Lower leg skin (tissue), 4 donors: Measurements from ENCODE around the gene FAM32A. TPM values are rescaled to one million over a fixed set of nuclear protein-coding genes. Genes with fewer than 3 reads are reported as not detected.

Experiments used
- DNase-seq, 2 donors: peaks; one replicate each; pipeline ENCODE4 v3.0.0-alpha.2; 2019; ENCODE audit warnings: low spot score in 2 of 2
- H3K4me3 ChIP-seq: fragments of 200-600 bp; sonication (generic); 2 replicates; pipeline ENCODE4 v1.5.1; 2017; ENCODE audit warnings: mild to moderate bottlenecking, low read depth; ENCODE audit not compliant: poor library complexity, severe bottlenecking
- CTCF ChIP-seq, 3 donors: fragments of 450-650 bp; IDR thresholded peaks; one replicate each; pipeline ENCODE4 v1.5.1; 2016; ENCODE audit warnings: antibody characterized with exemption in 3 of 3, mild to moderate bottlenecking in 3 of 3, moderate library complexity in 2 of 3
- POLR2A ChIP-seq, 2 donors: fragments of 450-650 bp; IDR thresholded peaks; one replicate each; pipeline ENCODE4 v1.6.1; 2016 to 2017; ENCODE audit warnings: antibody characterized with exemption in 2 of 2, mild to moderate bottlenecking in 1 of 2, moderate library complexity in 1 of 2
- WGBS, 2 donors: methylation state at CpG; one replicate each; pipeline ENCODE4 v1.1.5; 2018; 5-methylcytosine and 5-hydroxymethylcytosine counted together
- intact Hi-C: fragments of 100-400 bp; cut with DNase I; formaldehyde crosslinking; loops from one replicate; pipeline ENCODE4 v1.15.0; 2023; ENCODE audit warnings: low total_unique reads
- total RNA-seq, 4 donors: library from RNA; depleted of rRNA; stranded (reverse); fragments of >200 nt; gene quantifications; one replicate each; pipeline ENCODE4 v1.1.0, GENCODE V29; 2016

FAM32A gene
- total RNA-seq, 4 donors from 2014 or later: 95.3 to 114 (median 105) TPM

- DNase-seq: peak in 1 of 2 donors; percentile 75
- TF ChIP-seq CTCF (IDR thresholded peaks at IDR 0.05) (no peak), POLR2A (IDR thresholded peaks at IDR 0.05) (no peak)
- no peak overlapping the region for H3K4me3 ChIP-seq
- intact Hi-C loops: no loop called here
- WGBS, 2 donors: 94% methylated on average over 17 to 21 of the region's 21 CpGs
Measured at GRCh38 chr19:16227837-16228636, 42.8 kb downstream of the FAM32A start.

GRCh38 chr19:16228637-16229321, 43.6 kb downstream of the FAM32A start:
- 89 to 91% methylated on average over 21 of the region's 21 CpGs for WGBS, 2 donors
- intact Hi-C loops: no loop called here
- no peak overlapping the region for H3K4me3 ChIP-seq
- TF ChIP-seq POLR2A (IDR thresholded peaks at IDR 0.05) (no peak), CTCF (IDR thresholded peaks at IDR 0.05) (no peak)
- DNase-seq: peak in 1 of 2 donors; percentile 83

- peak in 1 of 2 donors; percentile 79 for DNase-seq
- no peak overlapping the region for H3K4me3 ChIP-seq
- intact Hi-C loops: no loop called here
- WGBS, 2 donors: 77 to 90% methylated on average over 8 to 9 of the region's 9 CpGs
- TF ChIP-seq CTCF (IDR thresholded peaks at IDR 0.05) (no peak), POLR2A (IDR thresholded peaks at IDR 0.05) (no peak)
Measured at GRCh38 chr19:16229322-16229641, 44.1 kb downstream of the FAM32A start.

GRCh38 chr19:16232127-16232526, 46.9 kb downstream of the FAM32A start:
- intact Hi-C loops: no loop called here
- WGBS, 2 donors: 94 to 95% methylated on average over 16 of the region's 16 CpGs
- H3K4me3 ChIP-seq: no peak overlapping the region
- TF ChIP-seq CTCF (IDR thresholded peaks at IDR 0.05): no peak
- DNase-seq: peak in 1 of 2 donors; percentile 56

- TF ChIP-seq CTCF (IDR thresholded peaks at IDR 0.05) (no peak), POLR2A (IDR thresholded peaks at IDR 0.05) (no peak)
- H3K4me3 ChIP-seq: no peak overlapping the region
- WGBS, 2 donors: 91 to 92% methylated on average over 12 to 13 of the region's 13 CpGs
- peak in 1 of 2 donors; percentile 61 for DNase-seq
- intact Hi-C loops: no loop called here
Measured at GRCh38 chr19:16232568-16232967, 47.4 kb downstream of the FAM32A start.
